ENCODE data around the gene KCNA2. TPM values are rescaled to one million over a fixed set of nuclear protein-coding genes. Genes with fewer than 3 reads are reported as not detected.

Gene KCNA2
- total and polyA plus RNA-seq, 2 donors (not counting 1 experiment from before 2014, with no cell fraction given): 0.39 to 0.59 TPM

GRCh38 chr1:110587906-110588305 is 18.3 kb downstream of the KCNA2 start:
- H4K20me1 ChIP-seq (ENCODE audit: control insufficient read depth, insufficient read depth, low read length, poor library complexity, severe bottlenecking): no peaks in the 10 kb centered on the region
- no peak for TF ChIP-seq EZH2 (IDR thresholded peaks at IDR 0.05; ENCODE audit: borderline replicate concordance, insufficient read depth, low read depth, low read length, poor library complexity, severe bottlenecking)
- TF ChIP-seq, protein P1, sequence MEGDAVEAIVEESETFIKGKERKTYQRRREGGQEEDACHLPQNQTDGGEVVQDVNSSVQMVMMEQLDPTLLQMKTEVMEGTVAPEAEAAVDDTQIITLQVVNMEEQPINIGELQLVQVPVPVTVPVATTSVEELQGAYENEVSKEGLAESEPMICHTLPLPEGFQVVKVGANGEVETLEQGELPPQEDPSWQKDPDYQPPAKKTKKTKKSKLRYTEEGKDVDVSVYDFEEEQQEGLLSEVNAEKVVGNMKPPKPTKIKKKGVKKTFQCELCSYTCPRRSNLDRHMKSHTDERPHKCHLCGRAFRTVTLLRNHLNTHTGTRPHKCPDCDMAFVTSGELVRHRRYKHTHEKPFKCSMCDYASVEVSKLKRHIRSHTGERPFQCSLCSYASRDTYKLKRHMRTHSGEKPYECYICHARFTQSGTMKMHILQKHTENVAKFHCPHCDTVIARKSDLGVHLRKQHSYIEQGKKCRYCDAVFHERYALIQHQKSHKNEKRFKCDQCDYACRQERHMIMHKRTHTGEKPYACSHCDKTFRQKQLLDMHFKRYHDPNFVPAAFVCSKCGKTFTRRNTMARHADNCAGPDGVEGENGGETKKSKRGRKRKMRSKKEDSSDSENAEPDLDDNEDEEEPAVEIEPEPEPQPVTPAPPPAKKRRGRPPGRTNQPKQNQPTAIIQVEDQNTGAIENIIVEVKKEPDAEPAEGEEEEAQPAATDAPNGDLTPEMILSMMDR (IDR thresholded peaks at IDR 0.05): no peak
- Mint-ChIP-seq H3K27ac (no peak overlapping the region), H3K4me1 (no peaks in the 10 kb centered on the region), H3K4me3 (no peak overlapping the region), H3K27me3 (peaks cover 36% of the 10 kb centered on the region), H3K9me3 (ENCODE audit: insufficient read depth) (no peaks in the 10 kb centered on the region)
- ChIA-PET POLR2A (no interaction called here), CTCF (no interaction called here)
- peaks cover 0 to 17% (median 2%) of the 10 kb centered on the region in 4 experiments for H3K27me3 ChIP-seq (replicated peaks in 1 of 4; ENCODE audit: control extremely low read depth in 1 of 4, control insufficient read depth in 3 of 4, insufficient read depth in 4 of 4, low read length in 3 of 4)
- intact Hi-C loops (cut with micrococcal nuclease): no loop called here
- H3K4me2 ChIP-seq (replicated peaks; ENCODE audit: low read depth, low read length, poor library complexity, severe bottlenecking): no peak overlapping the region
- no peak overlapping the region for H2AFZ ChIP-seq (ENCODE audit: insufficient read depth, low read depth, low read length, poor library complexity, severe bottlenecking)
- ATAC-seq (ENCODE audit: low read depth) (no peak), DNase-seq (no peak)
- no peaks in the 10 kb centered on the region for H3K36me3 ChIP-seq (replicated peaks in 1 of 2; ENCODE audit: control extremely low read depth in 1 of 2, control insufficient read depth in 1 of 2, extremely low read depth in 1 of 2, insufficient read depth in 2 of 2, low read length in 1 of 2)
- no peaks in the 10 kb centered on the region for H3K9me3 ChIP-seq (ENCODE audit: control extremely low read depth in 1 of 3, control insufficient read depth in 2 of 3, insufficient read depth in 1 of 3, low read length in 2 of 3)
- H3K4me3 ChIP-seq (ENCODE audit: control extremely low read depth in 1 of 5, extremely low read depth in 1 of 5, insufficient read depth in 1 of 5, low read depth in 2 of 5, low read length in 4 of 5): no peak overlapping the region
- H3K27ac ChIP-seq (ENCODE audit: low read length in 2 of 2): no peak overlapping the region
- no peak overlapping the region for H3K9ac ChIP-seq (ENCODE audit: low read length)
- no peaks in the 10 kb centered on the region for H3K79me2 ChIP-seq (ENCODE audit: control insufficient read depth, insufficient read depth, low read length)
- WGBS (ENCODE audit: insufficient coverage): 82% methylated on average over 2 of the region's 4 CpGs
- no peaks in the 10 kb centered on the region for H3K4me1 ChIP-seq (ENCODE audit: control insufficient read depth in 2 of 2, insufficient read depth in 2 of 2, low read length in 2 of 2)

GRCh38 chr1:110585481-110585880 is 20.7 kb downstream of the KCNA2 start:
- CTCF ChIA-PET: interaction anchor here (1.1 kb wide), 1 partner anchor 31 kb away, joined by 6 read pairs; no protein-coding TSS in a partner anchor

More at GRCh38 chr1:110585481-110585880, 20.7 kb downstream of the KCNA2 start:
- Histone ChIP-seq H3K36me3 (replicated peaks in 1 of 2; ENCODE audit: control extremely low read depth in 1 of 2, control insufficient read depth in 1 of 2, extremely low read depth in 1 of 2, insufficient read depth in 2 of 2, low read length in 1 of 2) (no peaks in the 10 kb centered on the region), H3K79me2 (ENCODE audit: control insufficient read depth, insufficient read depth, low read length) (no peaks in the 10 kb centered on the region), H3K9ac (ENCODE audit: low read length) (no peak overlapping the region), H3K4me2 (replicated peaks; ENCODE audit: low read depth, low read length, poor library complexity, severe bottlenecking) (no peak overlapping the region), H2AFZ (ENCODE audit: insufficient read depth, low read depth, low read length, poor library complexity, severe bottlenecking) (no peak overlapping the region), H3K4me3 (ENCODE audit: control extremely low read depth in 1 of 5, extremely low read depth in 1 of 5, insufficient read depth in 1 of 5, low read depth in 2 of 5, low read length in 4 of 5) (no peak overlapping the region), H3K27me3 (replicated peaks in 1 of 4; ENCODE audit: control extremely low read depth in 1 of 4, control insufficient read depth in 3 of 4, insufficient read depth in 4 of 4, low read length in 3 of 4) (peaks cover 0 to 11% (median 0%) of the 10 kb centered on the region in 4 experiments), H3K4me1 (ENCODE audit: control insufficient read depth in 2 of 2, insufficient read depth in 2 of 2, low read length in 2 of 2) (no peaks in the 10 kb centered on the region), H3K9me3 (ENCODE audit: control extremely low read depth in 1 of 3, control insufficient read depth in 2 of 3, insufficient read depth in 1 of 3, low read length in 2 of 3) (no peaks in the 10 kb centered on the region), H4K20me1 (ENCODE audit: control insufficient read depth, insufficient read depth, low read length, poor library complexity, severe bottlenecking) (no peaks in the 10 kb centered on the region), H3K27ac (ENCODE audit: low read length in 2 of 2) (no peak overlapping the region)
- peaks cover 19% of the 10 kb centered on the region for H3K27me3 Mint-ChIP-seq
- DNase-seq: no peak
- no peaks in the 10 kb centered on the region for H3K9me3 Mint-ChIP-seq (ENCODE audit: insufficient read depth)
- no peak for TF ChIP-seq EZH2 (IDR thresholded peaks at IDR 0.05; ENCODE audit: borderline replicate concordance, insufficient read depth, low read depth, low read length, poor library complexity, severe bottlenecking)
- TF ChIP-seq, protein P1 (IDR thresholded peaks at IDR 0.05): no peak
- ATAC-seq (ENCODE audit: low read depth): no peak
- intact Hi-C loops (cut with micrococcal nuclease): no loop called here
- no peak overlapping the region for H3K27ac Mint-ChIP-seq
- H3K4me1 Mint-ChIP-seq: no peaks in the 10 kb centered on the region
- H3K4me3 Mint-ChIP-seq: no peak overlapping the region
- no CpG with 5 or more reads among the region's 1 CpG for WGBS (ENCODE audit: insufficient coverage)
- POLR2A ChIA-PET: no interaction called here

Measured in B cell (primary cell).